ENCODE data around the gene FCGR2B.
"Not testable (repeated sequence)": the region's sequence is repeated elsewhere in the genome, so short reads cannot be mapped to it uniquely, and the experiment has no call there.

FCGR2B gene

GRCh38 chr1:161662684-161663339, at the start of gene FCGR2B:
FCGR2B (plus strand) TSS chr1:161663143; CDS start chr1:161663242, 99 bp downstream.
- not testable (repeated sequence) for DNase-seq (ENCODE audit: low spot score)

GRCh38 chr1:161616417-161616816, 46.5 kb upstream of the FCGR2B start:
- not testable (repeated sequence) for DNase-seq (ENCODE audit: low spot score)

- DNase-seq (ENCODE audit: low spot score): not testable (repeated sequence)
Measured at GRCh38 chr1:161618517-161618916, 44.4 kb upstream of the FCGR2B start.

GRCh38 chr1:161620399-161620798, 42.5 kb upstream of the FCGR2B start:
- DNase-seq (ENCODE audit: low spot score): not testable (repeated sequence)

- DNase-seq (ENCODE audit: low spot score): not testable (repeated sequence)
Measured at GRCh38 chr1:161621181-161622000, 41.6 kb upstream of the FCGR2B start.

- not testable (repeated sequence) for DNase-seq (ENCODE audit: low spot score)
Measured at GRCh38 chr1:161622054-161622453, 40.9 kb upstream of the FCGR2B start.

- not testable (repeated sequence) for DNase-seq (ENCODE audit: low spot score)
Measured at GRCh38 chr1:161623401-161624051, 39.4 kb upstream of the FCGR2B start.

GRCh38 chr1:161624605-161625004, 38.3 kb upstream of the FCGR2B start:
- not testable (repeated sequence) for DNase-seq (ENCODE audit: low spot score)

GRCh38 chr1:161626445-161627146, 36.3 kb upstream of the FCGR2B start:
- not testable (repeated sequence) for DNase-seq (ENCODE audit: low spot score)

- not testable (repeated sequence) for DNase-seq (ENCODE audit: low spot score)
Measured at GRCh38 chr1:161630128-161630742, 32.7 kb upstream of the FCGR2B start.

- DNase-seq (ENCODE audit: low spot score): no peak
Measured at GRCh38 chr1:161631076-161631475, 31.9 kb upstream of the FCGR2B start, which contains the start of gene FCGR3B. FCGR3B (minus strand) TSS chr1:161631176; CDS start chr1:161631094, 82 bp downstream.

- not testable (repeated sequence) for DNase-seq (ENCODE audit: low spot score)
Measured at GRCh38 chr1:161634993-161635392, 27.9 kb upstream of the FCGR2B start.

GRCh38 chr1:161636189-161636782, 26.7 kb upstream of the FCGR2B start:
- not testable (repeated sequence) for DNase-seq (ENCODE audit: low spot score)

GRCh38 chr1:161636976-161637375, 26.0 kb upstream of the FCGR2B start:
- DNase-seq (ENCODE audit: low spot score): not testable (repeated sequence)

- not testable (repeated sequence) for DNase-seq (ENCODE audit: low spot score)
Measured at GRCh38 chr1:161638251-161638993, 24.5 kb upstream of the FCGR2B start.

- not testable (repeated sequence) for DNase-seq (ENCODE audit: low spot score)
Measured at GRCh38 chr1:161639203-161639602, 23.7 kb upstream of the FCGR2B start.

GRCh38 chr1:161642697-161643096, 20.2 kb upstream of the FCGR2B start:
- not testable (repeated sequence) for DNase-seq (ENCODE audit: low spot score)

- DNase-seq (ENCODE audit: low spot score): not testable (repeated sequence)
Measured at GRCh38 chr1:161643481-161644208, 19.3 kb upstream of the FCGR2B start.

GRCh38 chr1:161644855-161645254, 18.1 kb upstream of the FCGR2B start:
- not testable (repeated sequence) for DNase-seq (ENCODE audit: low spot score)
